ENCODE results near the gene FSTL5. TPM values are rescaled to one million over a fixed set of nuclear protein-coding genes. Genes with fewer than 3 reads are reported as not detected.
A peak's percentile ranks its signal among the peaks of the same experiment; 100 is the strongest.

FSTL5 gene
- total and polyA plus RNA-seq, 2 experiments from 2014 or later, result 0.06 to 0.49 TPM

DNA sequence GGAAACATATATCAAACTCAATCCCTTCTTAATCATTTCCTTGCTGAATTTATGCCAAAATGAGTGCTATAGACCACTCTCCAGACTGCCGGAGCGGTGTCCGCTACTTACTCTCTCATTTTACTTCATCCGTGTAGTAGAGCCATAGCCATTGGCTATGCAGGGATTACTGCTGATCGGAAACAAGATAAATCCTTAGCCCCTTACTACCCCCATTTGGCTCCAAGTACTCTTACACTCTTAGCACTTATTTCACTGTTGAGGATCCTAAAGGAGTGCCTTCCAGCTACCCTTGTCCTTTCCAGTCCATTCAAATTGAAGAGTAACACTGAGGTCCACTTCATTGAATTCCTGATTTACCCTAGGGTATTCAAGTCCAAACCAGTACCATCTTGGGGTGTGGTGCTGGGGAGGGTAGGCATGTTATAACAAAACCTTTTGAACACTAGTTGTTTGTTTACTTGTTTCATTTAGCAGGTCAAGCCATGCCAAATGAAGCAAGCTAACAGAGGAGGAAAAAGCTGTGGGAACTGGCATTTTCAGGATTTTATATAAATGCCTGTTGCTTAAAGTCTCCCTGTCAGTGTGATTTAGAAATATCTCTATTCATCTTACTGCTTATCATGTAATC, 715.1 kb downstream of the FSTL5 start:
- Histone ChIP-seq H3K27me3 (ENCODE audit: insufficient read depth) (no peaks in the 10 kb centered on the region), H3K79me2 (replicated peaks; ENCODE audit: insufficient read depth) (no peaks in the 10 kb centered on the region), H3K27ac (ENCODE audit: low read depth) (peak overlapping the region; percentile 20; the same call in 1 of the 2 replicates), H3K9me2 (ENCODE audit: insufficient read depth) (no peaks in the 10 kb centered on the region), H3K36me3 (ENCODE audit: insufficient read depth) (no peaks in the 10 kb centered on the region), H3K4me2 (peak overlapping the region; percentile 45; the same call in 1 of the 2 replicates), H3K4me1 (ENCODE audit: insufficient read depth) (no peaks in the 10 kb centered on the region; the same call in 1 of the 2 replicates), H2AFZ (peak overlapping the region; percentile 57), H3F3A (replicated peaks; ENCODE audit: low read depth) (no peaks in the 10 kb centered on the region), H4K20me1 (replicated peaks; ENCODE audit: insufficient read depth) (no peaks in the 10 kb centered on the region), H3K4me3 (no peak overlapping the region)
- Mint-ChIP-seq H3K9me3 (no peaks in the 10 kb centered on the region), H3K4me1 (peaks cover 19% of the 10 kb centered on the region), H3K27ac (no peak overlapping the region), H3K4me3 (no peak overlapping the region), H3K36me3 (ENCODE audit: low read depth) (no peaks in the 10 kb centered on the region), H3K27me3 (ENCODE audit: insufficient read depth, low read depth, poor library complexity) (no peaks in the 10 kb centered on the region)
- TF ChIP-seq, protein P1, sequence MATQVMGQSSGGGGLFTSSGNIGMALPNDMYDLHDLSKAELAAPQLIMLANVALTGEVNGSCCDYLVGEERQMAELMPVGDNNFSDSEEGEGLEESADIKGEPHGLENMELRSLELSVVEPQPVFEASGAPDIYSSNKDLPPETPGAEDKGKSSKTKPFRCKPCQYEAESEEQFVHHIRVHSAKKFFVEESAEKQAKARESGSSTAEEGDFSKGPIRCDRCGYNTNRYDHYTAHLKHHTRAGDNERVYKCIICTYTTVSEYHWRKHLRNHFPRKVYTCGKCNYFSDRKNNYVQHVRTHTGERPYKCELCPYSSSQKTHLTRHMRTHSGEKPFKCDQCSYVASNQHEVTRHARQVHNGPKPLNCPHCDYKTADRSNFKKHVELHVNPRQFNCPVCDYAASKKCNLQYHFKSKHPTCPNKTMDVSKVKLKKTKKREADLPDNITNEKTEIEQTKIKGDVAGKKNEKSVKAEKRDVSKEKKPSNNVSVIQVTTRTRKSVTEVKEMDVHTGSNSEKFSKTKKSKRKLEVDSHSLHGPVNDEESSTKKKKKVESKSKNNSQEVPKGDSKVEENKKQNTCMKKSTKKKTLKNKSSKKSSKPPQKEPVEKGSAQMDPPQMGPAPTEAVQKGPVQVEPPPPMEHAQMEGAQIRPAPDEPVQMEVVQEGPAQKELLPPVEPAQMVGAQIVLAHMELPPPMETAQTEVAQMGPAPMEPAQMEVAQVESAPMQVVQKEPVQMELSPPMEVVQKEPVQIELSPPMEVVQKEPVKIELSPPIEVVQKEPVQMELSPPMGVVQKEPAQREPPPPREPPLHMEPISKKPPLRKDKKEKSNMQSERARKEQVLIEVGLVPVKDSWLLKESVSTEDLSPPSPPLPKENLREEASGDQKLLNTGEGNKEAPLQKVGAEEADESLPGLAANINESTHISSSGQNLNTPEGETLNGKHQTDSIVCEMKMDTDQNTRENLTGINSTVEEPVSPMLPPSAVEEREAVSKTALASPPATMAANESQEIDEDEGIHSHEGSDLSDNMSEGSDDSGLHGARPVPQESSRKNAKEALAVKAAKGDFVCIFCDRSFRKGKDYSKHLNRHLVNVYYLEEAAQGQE (IDR thresholded peaks at IDR 0.05; ENCODE audit: unreplicated experiment), result no peak
- TF ChIP-seq ZNF114 (CRISPR knock-in tag; IDR thresholded peaks at IDR 0.05), result no peak
- TF ChIP-seq EZH2phosphoT487 (IDR thresholded peaks at IDR 0.05; ENCODE audit: unreplicated experiment), result no peak
- TF ChIP-seq, protein P2, sequence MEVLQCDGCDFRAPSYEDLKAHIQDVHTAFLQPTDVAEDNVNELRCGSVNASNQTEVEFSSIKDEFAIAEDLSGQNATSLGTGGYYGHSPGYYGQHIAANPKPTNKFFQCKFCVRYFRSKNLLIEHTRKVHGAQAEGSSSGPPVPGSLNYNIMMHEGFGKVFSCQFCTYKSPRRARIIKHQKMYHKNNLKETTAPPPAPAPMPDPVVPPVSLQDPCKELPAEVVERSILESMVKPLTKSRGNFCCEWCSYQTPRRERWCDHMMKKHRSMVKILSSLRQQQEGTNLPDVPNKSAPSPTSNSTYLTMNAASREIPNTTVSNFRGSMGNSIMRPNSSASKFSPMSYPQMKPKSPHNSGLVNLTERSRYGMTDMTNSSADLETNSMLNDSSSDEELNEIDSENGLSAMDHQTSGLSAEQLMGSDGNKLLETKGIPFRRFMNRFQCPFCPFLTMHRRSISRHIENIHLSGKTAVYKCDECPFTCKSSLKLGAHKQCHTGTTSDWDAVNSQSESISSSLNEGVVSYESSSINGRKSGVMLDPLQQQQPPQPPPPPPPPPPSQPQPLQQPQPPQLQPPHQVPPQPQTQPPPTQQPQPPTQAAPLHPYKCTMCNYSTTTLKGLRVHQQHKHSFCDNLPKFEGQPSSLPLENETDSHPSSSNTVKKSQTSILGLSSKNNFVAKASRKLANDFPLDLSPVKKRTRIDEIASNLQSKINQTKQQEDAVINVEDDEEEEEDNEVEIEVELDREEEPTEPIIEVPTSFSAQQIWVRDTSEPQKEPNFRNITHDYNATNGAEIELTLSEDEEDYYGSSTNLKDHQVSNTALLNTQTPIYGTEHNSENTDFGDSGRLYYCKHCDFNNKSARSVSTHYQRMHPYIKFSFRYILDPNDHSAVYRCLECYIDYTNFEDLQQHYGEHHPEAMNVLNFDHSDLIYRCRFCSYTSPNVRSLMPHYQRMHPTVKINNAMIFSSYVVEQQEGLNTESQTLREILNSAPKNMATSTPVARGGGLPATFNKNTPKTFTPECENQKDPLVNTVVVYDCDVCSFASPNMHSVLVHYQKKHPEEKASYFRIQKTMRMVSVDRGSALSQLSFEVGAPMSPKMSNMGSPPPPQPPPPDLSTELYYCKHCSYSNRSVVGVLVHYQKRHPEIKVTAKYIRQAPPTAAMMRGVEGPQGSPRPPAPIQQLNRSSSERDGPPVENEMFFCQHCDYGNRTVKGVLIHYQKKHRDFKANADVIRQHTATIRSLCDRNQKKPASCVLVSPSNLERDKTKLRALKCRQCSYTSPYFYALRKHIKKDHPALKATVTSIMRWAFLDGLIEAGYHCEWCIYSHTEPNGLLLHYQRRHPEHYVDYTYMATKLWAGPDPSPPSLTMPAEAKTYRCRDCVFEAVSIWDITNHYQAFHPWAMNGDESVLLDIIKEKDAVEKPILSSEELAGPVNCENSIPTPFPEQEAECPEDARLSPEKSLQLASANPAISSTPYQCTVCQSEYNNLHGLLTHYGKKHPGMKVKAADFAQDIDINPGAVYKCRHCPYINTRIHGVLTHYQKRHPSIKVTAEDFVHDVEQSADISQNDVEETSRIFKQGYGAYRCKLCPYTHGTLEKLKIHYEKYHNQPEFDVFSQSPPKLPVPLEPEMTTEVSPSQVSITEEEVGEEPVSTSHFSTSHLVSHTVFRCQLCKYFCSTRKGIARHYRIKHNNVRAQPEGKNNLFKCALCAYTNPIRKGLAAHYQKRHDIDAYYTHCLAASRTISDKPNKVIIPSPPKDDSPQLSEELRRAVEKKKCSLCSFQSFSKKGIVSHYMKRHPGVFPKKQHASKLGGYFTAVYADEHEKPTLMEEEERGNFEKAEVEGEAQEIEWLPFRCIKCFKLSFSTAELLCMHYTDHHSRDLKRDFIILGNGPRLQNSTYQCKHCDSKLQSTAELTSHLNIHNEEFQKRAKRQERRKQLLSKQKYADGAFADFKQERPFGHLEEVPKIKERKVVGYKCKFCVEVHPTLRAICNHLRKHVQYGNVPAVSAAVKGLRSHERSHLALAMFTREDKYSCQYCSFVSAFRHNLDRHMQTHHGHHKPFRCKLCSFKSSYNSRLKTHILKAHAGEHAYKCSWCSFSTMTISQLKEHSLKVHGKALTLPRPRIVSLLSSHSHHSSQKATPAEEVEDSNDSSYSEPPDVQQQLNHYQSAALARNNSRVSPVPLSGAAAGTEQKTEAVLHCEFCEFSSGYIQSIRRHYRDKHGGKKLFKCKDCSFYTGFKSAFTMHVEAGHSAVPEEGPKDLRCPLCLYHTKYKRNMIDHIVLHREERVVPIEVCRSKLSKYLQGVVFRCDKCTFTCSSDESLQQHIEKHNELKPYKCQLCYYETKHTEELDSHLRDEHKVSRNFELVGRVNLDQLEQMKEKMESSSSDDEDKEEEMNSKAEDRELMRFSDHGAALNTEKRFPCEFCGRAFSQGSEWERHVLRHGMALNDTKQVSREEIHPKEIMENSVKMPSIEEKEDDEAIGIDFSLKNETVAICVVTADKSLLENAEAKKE (CRISPR knock-in tag; IDR thresholded peaks at IDR 0.05), result no peak
- TF ChIP-seq EZH2 (IDR thresholded peaks at IDR 0.05; ENCODE audit: low read depth, unreplicated experiment), result no peak
- TF ChIP-seq JUNB (IDR thresholded peaks at IDR 0.05; ENCODE audit: unreplicated experiment), result no peak
- TF ChIP-seq, protein P3, sequence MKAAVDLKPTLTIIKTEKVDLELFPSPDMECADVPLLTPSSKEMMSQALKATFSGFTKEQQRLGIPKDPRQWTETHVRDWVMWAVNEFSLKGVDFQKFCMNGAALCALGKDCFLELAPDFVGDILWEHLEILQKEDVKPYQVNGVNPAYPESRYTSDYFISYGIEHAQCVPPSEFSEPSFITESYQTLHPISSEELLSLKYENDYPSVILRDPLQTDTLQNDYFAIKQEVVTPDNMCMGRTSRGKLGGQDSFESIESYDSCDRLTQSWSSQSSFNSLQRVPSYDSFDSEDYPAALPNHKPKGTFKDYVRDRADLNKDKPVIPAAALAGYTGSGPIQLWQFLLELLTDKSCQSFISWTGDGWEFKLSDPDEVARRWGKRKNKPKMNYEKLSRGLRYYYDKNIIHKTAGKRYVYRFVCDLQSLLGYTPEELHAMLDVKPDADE (IDR thresholded peaks at IDR 0.05), result no peak
- TF ChIP-seq NANOG (IDR thresholded peaks at IDR 0.05; ENCODE audit: borderline replicate concordance), result no peak
- TF ChIP-seq, protein P4, sequence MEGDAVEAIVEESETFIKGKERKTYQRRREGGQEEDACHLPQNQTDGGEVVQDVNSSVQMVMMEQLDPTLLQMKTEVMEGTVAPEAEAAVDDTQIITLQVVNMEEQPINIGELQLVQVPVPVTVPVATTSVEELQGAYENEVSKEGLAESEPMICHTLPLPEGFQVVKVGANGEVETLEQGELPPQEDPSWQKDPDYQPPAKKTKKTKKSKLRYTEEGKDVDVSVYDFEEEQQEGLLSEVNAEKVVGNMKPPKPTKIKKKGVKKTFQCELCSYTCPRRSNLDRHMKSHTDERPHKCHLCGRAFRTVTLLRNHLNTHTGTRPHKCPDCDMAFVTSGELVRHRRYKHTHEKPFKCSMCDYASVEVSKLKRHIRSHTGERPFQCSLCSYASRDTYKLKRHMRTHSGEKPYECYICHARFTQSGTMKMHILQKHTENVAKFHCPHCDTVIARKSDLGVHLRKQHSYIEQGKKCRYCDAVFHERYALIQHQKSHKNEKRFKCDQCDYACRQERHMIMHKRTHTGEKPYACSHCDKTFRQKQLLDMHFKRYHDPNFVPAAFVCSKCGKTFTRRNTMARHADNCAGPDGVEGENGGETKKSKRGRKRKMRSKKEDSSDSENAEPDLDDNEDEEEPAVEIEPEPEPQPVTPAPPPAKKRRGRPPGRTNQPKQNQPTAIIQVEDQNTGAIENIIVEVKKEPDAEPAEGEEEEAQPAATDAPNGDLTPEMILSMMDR (conservative IDR thresholded peaks at IDR 0.05; ENCODE audit: low read depth in 2 of 2), result no peak
- TF ChIP-seq STAT1 (IDR thresholded peaks at IDR 0.05; ENCODE audit: unreplicated experiment), result no peak
- TF ChIP-seq CREB1 (CRISPR knock-in tag; IDR thresholded peaks at IDR 0.05; ENCODE audit: low read depth), result no peak
- no peak for TF ChIP-seq POLR2AphosphoS5 (IDR thresholded peaks at IDR 0.05; ENCODE audit: low read depth)
- no peak for TF ChIP-seq ZNF331 (CRISPR knock-in tag; IDR thresholded peaks at IDR 0.05; ENCODE audit: low read depth)
- DNase-seq (ENCODE audit: low spot score) (no peak), ATAC-seq (no peak)
